Caco-2 (cell line): ENCODE data around the gene LY6G5B. TPM values are rescaled to one million over a fixed set of nuclear protein-coding genes. Genes with fewer than 3 reads are reported as not detected.
A peak's percentile ranks its signal among the peaks of the same experiment; 100 is the strongest.

Experiments
- BruUV-seq: library from RNA; stranded (reverse); fragments of 400-500 nt; replicated peaks from 2 replicates; lab custom pipeline; 2021; lab: Mats Ljungman, UMichigan
- CTCF ChIA-PET: fragments of 300-600 bp; sonication (Branson Sonifier 250); formaldehyde crosslinking; loops from one replicate; lab custom pipeline; 2022; ENCODE audit warnings: antibody characterized with exemption; lab: Charles Lee
- POLR2A ChIA-PET: fragments of 300-600 bp; sonication (Branson Sonifier 250); formaldehyde crosslinking; loops from one replicate; lab custom pipeline; 2022; ENCODE audit warnings: antibody characterized with exemption; lab: Charles Lee
- DNase-seq, 2 experiments: peaks; one replicate each; pipeline versions ENCODE4 v3.0.0 to v3.0.0-alpha.2; 2020 to 2022
- H3K27me3 ChIP-seq: replicated peaks from 2 replicates; pipeline ENCODE4 v1.6.0; 2011; ENCODE audit warnings: low read length; ENCODE audit not compliant: control insufficient read depth, insufficient read depth
- H3K36me3 ChIP-seq: 2 replicates; pipeline ENCODE4 v1.5.1; 2011; ENCODE audit warnings: low read length; ENCODE audit not compliant: control insufficient read depth, insufficient read depth
- H3K4me1 ChIP-seq: fragments of 250-450 bp; sonication (Bioruptor Pico); 2 replicates; pipeline ENCODE4 v1.5.1; 2020; ENCODE audit warnings: mild to moderate bottlenecking
- H3K4me3 ChIP-seq: 2 replicates; pipeline ENCODE4 v1.5.1; 2011; ENCODE audit warnings: low read depth, mild to moderate bottlenecking, control low read depth, low read length
- H3K9me3 ChIP-seq: fragments of 250-450 bp; sonication (Bioruptor Pico); 2 replicates; pipeline ENCODE4 v1.5.1; 2020; ENCODE audit warnings: mild to moderate bottlenecking, moderate library complexity
- H3K27ac Mint-ChIP-seq: one replicate; pipeline ENCODE4 v1.8.0; 2022; ENCODE audit warnings: mixed read lengths; ENCODE audit not compliant: unreplicated experiment
- H3K27me3 Mint-ChIP-seq: one replicate; pipeline ENCODE4 v1.8.0; 2022; ENCODE audit warnings: mixed read lengths; ENCODE audit not compliant: insufficient read depth, unreplicated experiment
- H3K36me3 Mint-ChIP-seq: one replicate; pipeline ENCODE4 v1.8.0; 2022; ENCODE audit warnings: mild to moderate bottlenecking, mixed read lengths; ENCODE audit not compliant: insufficient read depth, unreplicated experiment
- H3K4me1 Mint-ChIP-seq: one replicate; pipeline ENCODE4 v1.8.0; 2022; ENCODE audit warnings: low read depth, mixed read lengths; ENCODE audit not compliant: unreplicated experiment
- H3K4me3 Mint-ChIP-seq: one replicate; pipeline ENCODE4 v1.8.0; 2022; ENCODE audit warnings: mild to moderate bottlenecking, moderate library complexity, mixed read lengths; ENCODE audit not compliant: unreplicated experiment
- H3K9me3 Mint-ChIP-seq: one replicate; pipeline ENCODE4 v1.8.0; 2022; ENCODE audit warnings: mixed read lengths; ENCODE audit not compliant: unreplicated experiment
- CTCF ChIP-seq, 2 experiments: fragments of 200-600 bp in 1 of 2; IDR thresholded peaks; 1 replicate in 1 of 2; 2 replicates in 1 of 2; pipeline versions ENCODE4 v1.5.1 to v1.8.0; 2011 to 2022; ENCODE audit warnings: antibody characterized with exemption in 1 of 2, control low read depth in 1 of 2, inconsistent platforms in 1 of 2, low read depth in 1 of 2, low read length in 1 of 2, mild to moderate bottlenecking in 1 of 2, moderate library complexity in 1 of 2; ENCODE audit not compliant: insufficient read depth in 1 of 2, severe bottlenecking in 1 of 2, unreplicated experiment in 1 of 2
- intact Hi-C: fragments of 100-400 bp; cut with micrococcal nuclease; formaldehyde crosslinking; loops from one replicate; pipeline ENCODE4 v1.10.0; 2022; ENCODE audit not compliant: unreplicated experiment
- total RNA-seq: library from RNA; stranded (reverse); gene quantifications from 2 replicates; pipeline ENCODE4 v1.2.3, GENCODE V29; 2022

LY6G5B gene
- total RNA-seq, 1 experiment from 2014 or later: 17.5 TPM

GRCh38 chr6:31661262-31662123, 8.3 kb upstream of the LY6G5B start:
- Histone ChIP-seq H3K4me3 (peak overlapping the region; percentile 53), H3K36me3 (peaks cover 9% of the 10 kb centered on the region), H3K9me3 (no peaks in the 10 kb centered on the region), H3K27me3 (no peaks in the 10 kb centered on the region), H3K4me1 (peaks cover 22% of the 10 kb centered on the region)
- H3K27ac Mint-ChIP-seq: peak overlapping the region; percentile 89
- H3K27me3 Mint-ChIP-seq: no peaks in the 10 kb centered on the region
- peaks cover 84% of the 10 kb centered on the region for H3K36me3 Mint-ChIP-seq
- intact Hi-C loops: no loop called here
- no peak for TF ChIP-seq CTCF (IDR thresholded peaks at IDR 0.05; ENCODE audit: insufficient read depth in 1 of 2, low read depth in 1 of 2, low read length in 1 of 2, severe bottlenecking in 1 of 2, unreplicated experiment in 1 of 2)
- peaks cover 45% of the 10 kb centered on the region for H3K4me1 Mint-ChIP-seq
- BruUV-seq: no TSS peak
- peak overlapping the region; percentile 88 for H3K4me3 Mint-ChIP-seq
- H3K9me3 Mint-ChIP-seq: no peaks in the 10 kb centered on the region
- CTCF ChIA-PET: interaction anchor here (0.7 to 1.3 kb wide), 5 partner anchors 9 to 154 kb away, joined by 3 to 6 read pairs (median 3); partner anchors contain the start of genes BAG6, HSPA1A and HSPA1L
- POLR2A ChIA-PET: interaction anchor here (0.6 to 2.4 kb wide), 12 partner anchors 9 to 1310 kb away, joined by 3 to 17 read pairs (median 4); partner anchors contain the start of genes BAG6, DDX39B, MSH5 and NEU1
- DNase-seq: no peak

GRCh38 chr6:31662124-31662723, 7.6 kb upstream of the LY6G5B start:
- H3K27ac Mint-ChIP-seq: peak overlapping the region; percentile 67
- no peak for DNase-seq
- peak overlapping the region; percentile 86 for H3K4me3 Mint-ChIP-seq
- Histone ChIP-seq H3K36me3 (peaks cover 9% of the 10 kb centered on the region), H3K4me1 (peaks cover 26% of the 10 kb centered on the region), H3K4me3 (no peak overlapping the region), H3K9me3 (no peaks in the 10 kb centered on the region), H3K27me3 (no peaks in the 10 kb centered on the region)
- no peaks in the 10 kb centered on the region for H3K9me3 Mint-ChIP-seq
- CTCF ChIA-PET: interaction anchor here (0.6 kb wide), 1 partner anchor 9 kb away, joined by 3 read pairs; no protein-coding TSS in a partner anchor
- no TSS peak for BruUV-seq
- TF ChIP-seq CTCF (IDR thresholded peaks at IDR 0.05; ENCODE audit: insufficient read depth in 1 of 2, low read depth in 1 of 2, low read length in 1 of 2, severe bottlenecking in 1 of 2, unreplicated experiment in 1 of 2): no peak
- POLR2A ChIA-PET: interaction anchor here (0.6 kb wide), 1 partner anchor 1309 kb away, joined by 3 read pairs; no protein-coding TSS in a partner anchor
- H3K4me1 Mint-ChIP-seq: peaks cover 48% of the 10 kb centered on the region
- peaks cover 91% of the 10 kb centered on the region for H3K36me3 Mint-ChIP-seq
- intact Hi-C loops: no loop called here
- no peaks in the 10 kb centered on the region for H3K27me3 Mint-ChIP-seq
